DMS 273 (cell line): ENCODE results near the gene SLC10A4.
"Not testable (repeated sequence)": the region's sequence is repeated elsewhere in the genome, so short reads cannot be mapped to it uniquely, and the experiment has no call there.

Source experiments
- DNase-seq: peaks from one replicate; lab custom pipeline; 2025; ENCODE audit not compliant: unreplicated experiment; lab: John Stamatoyannopoulos, UW

SLC10A4 gene

GRCh38 chr4:48483006-48483776 lies at the start of gene SLC10A4:
Gene SLC10A4 (plus strand): TSS chr4:48483343. CDS start chr4:48483562, 219 bp downstream.
- DNase-seq, result peak; percentile 53

GRCh38 chr4:48436318-48436717 lies 46.8 kb upstream of the SLC10A4 start:
- DNase-seq, result no peak

- no peak for DNase-seq
Measured at GRCh38 chr4:48439988-48440387, 43.2 kb upstream of the SLC10A4 start.

- DNase-seq, result not testable (repeated sequence)
Measured at GRCh38 chr4:48440914-48441313, 42.2 kb upstream of the SLC10A4 start.

GRCh38 chr4:48445704-48446103 lies 37.4 kb upstream of the SLC10A4 start:
- peak; percentile 40 for DNase-seq

- DNase-seq, result no peak
Measured at GRCh38 chr4:48446642-48447041, 36.5 kb upstream of the SLC10A4 start.

- DNase-seq, result no peak
Measured at GRCh38 chr4:48449151-48449550, 34.0 kb upstream of the SLC10A4 start.

GRCh38 chr4:48450740-48451139 lies 32.4 kb upstream of the SLC10A4 start:
- no peak for DNase-seq

- not testable (repeated sequence) for DNase-seq
Measured at GRCh38 chr4:48451656-48452055, 31.5 kb upstream of the SLC10A4 start.

GRCh38 chr4:48454591-48454990 lies 28.6 kb upstream of the SLC10A4 start:
- DNase-seq, result no peak

- DNase-seq, result no peak
Measured at GRCh38 chr4:48461000-48461399, 22.1 kb upstream of the SLC10A4 start.

- DNase-seq, result no peak
Measured at GRCh38 chr4:48462363-48462762, 20.8 kb upstream of the SLC10A4 start.

GRCh38 chr4:48467442-48467841 lies 15.7 kb upstream of the SLC10A4 start:
- no peak for DNase-seq

GRCh38 chr4:48467891-48468290 lies 15.3 kb upstream of the SLC10A4 start:
- no peak for DNase-seq

- DNase-seq, result no peak
Measured at GRCh38 chr4:48470137-48470536, 13.0 kb upstream of the SLC10A4 start.

GRCh38 chr4:48470570-48470969 lies 12.6 kb upstream of the SLC10A4 start:
- DNase-seq, result no peak

- DNase-seq, result no peak
Measured at GRCh38 chr4:48472794-48473193, 10.3 kb upstream of the SLC10A4 start.

GRCh38 chr4:48475770-48476169 lies 7.4 kb upstream of the SLC10A4 start:
- no peak for DNase-seq

GRCh38 chr4:48478273-48478672 lies 4.9 kb upstream of the SLC10A4 start:
- DNase-seq, result no peak

GRCh38 chr4:48481581-48481980 lies 1.6 kb upstream of the SLC10A4 start:
- DNase-seq, result no peak

- DNase-seq, result peak; percentile 24
Measured at GRCh38 chr4:48483777-48484493, 792 bp downstream of the SLC10A4 start.

GRCh38 chr4:48484494-48485168 lies 1.5 kb downstream of the SLC10A4 start:
- DNase-seq, result no peak
